ENCODE results near the gene LSAMP. TPM values are rescaled to one million over a fixed set of nuclear protein-coding genes. Genes with fewer than 3 reads are reported as not detected.

LSAMP gene
- total RNA-seq, 1 experiment from 2014 or later: 0.10 TPM

DNA sequence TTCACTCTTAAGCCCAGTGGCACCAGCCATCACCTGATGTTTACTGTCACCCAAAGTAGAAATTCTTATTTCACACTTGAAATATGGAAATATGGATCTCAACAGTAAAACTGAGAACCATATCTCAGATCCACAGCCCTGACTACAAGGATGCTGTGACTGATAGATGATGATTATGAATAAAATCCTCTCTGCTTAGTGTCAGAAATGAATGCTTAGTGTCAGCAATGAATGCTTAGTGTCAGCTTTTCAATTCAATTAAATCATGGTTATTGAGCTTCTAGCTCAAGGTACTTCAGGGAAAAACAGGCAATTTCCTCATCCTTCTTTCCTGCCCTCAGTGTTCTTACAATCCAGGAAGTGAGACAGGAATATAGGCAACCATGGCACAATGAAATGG is 392.3 kb downstream of the LSAMP start:
- no peak for DNase-seq (ENCODE audit: low spot score)

DNA sequence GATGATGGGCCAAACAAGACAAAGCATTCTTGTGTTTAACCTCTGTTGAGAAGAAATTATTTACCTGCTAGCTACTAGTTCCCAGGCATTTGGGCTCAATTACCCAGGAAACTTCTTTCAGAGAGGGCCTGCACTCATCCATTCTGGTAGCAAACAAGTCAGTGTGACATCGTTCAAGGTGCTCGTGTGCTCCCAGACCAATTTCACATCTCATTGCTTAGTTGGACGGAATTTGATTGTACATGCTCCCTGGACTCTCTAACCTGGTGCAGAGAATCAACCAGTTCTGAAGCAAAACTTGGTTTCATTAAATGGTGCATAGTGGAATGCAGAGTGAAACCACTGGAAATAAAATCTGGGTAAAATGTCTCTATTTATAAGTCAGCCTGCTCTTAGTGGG is 392.7 kb downstream of the LSAMP start:
- no peak for DNase-seq (ENCODE audit: low spot score)

- DNase-seq (ENCODE audit: low spot score): no peak
Observed at GRCh38 chr3:116051586-116051985, 393.7 kb downstream of the LSAMP start.

- DNase-seq (ENCODE audit: low spot score): no peak
Observed at GRCh38 chr3:116051040-116051439, 394.2 kb downstream of the LSAMP start.

GRCh38 chr3:116050311-116050915 is 394.9 kb downstream of the LSAMP start:
- no peak for DNase-seq (ENCODE audit: low spot score)

DNA sequence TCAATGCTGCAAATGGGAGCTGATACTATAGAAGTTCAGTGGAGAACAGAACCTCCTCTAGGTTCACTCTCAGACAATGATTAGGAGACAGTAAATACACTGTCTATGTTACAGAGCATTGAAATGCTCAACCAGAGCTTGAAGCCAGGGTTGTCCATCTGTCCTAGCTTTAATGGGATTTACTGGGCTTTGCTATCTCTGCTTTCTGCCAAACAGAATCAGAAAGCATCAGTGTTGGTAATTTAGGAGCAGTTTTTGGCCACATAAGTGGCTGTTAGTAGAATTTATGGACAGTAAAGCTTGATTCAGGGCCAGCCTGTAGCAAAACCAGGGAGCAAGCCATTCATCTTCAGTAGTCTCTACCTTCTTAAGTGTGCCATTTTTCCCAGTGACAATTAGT is 396.3 kb downstream of the LSAMP start:
- no peak for DNase-seq (ENCODE audit: low spot score)

DNA sequence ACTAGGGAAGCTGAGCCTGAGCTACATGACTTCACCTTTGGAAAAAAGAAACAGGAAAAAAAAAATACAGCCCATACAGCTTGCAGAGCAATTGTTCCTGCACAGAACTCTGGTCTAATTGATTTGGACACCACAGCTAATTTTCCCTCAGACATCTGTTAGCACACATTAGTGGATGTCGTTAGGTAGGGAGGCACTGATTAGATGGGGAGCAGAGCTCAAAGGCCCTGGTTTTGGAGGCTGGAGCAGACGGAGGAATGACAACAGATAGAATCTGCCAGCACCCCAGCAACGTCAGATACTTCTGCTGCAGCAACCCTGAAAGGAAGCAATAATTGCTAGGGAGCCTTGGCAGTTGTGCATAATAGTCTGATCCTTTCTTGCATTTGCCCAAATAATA is 398.9 kb downstream of the LSAMP start:
- DNase-seq (ENCODE audit: low spot score): no peak

DNA sequence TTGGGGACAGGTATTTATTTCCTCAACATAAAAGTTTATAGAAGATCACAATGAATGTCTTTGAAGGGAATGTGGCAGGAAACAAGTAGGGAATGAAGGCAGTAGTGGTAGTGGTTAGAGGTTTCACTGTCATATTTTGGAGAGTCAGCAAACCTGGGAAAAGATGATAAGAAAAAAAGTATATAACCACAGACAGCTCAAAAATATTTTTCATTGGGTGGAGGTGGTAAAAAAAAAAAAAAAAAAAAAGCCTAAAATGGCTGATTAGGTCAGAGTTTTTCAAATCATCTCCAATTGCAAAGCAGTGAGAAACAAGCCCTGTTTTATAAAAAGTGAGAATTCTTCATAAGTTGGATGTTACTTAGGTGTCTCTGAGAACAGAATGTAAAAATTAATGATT is 400.0 kb downstream of the LSAMP start:
- no peak for DNase-seq (ENCODE audit: low spot score)

DNA sequence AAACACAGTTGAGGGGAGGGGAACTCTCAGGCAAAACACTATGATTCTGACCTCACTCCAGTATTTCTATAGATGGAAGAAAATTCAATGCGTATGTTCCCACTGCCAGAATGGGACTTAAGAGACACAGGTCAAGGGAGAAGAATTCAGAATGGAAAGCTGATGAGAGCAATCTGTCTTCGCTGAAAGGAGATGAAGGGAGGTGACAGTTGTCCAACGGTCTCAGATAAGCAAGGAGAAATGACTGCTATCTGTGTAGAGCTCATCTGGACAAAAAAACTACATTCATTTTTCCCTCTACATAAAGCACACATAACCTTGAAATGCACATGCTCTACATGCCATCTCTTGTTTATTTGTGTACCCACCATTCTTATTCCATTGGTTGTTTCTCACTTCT is 405.1 kb downstream of the LSAMP start:
- no peak for DNase-seq (ENCODE audit: low spot score)

DNA sequence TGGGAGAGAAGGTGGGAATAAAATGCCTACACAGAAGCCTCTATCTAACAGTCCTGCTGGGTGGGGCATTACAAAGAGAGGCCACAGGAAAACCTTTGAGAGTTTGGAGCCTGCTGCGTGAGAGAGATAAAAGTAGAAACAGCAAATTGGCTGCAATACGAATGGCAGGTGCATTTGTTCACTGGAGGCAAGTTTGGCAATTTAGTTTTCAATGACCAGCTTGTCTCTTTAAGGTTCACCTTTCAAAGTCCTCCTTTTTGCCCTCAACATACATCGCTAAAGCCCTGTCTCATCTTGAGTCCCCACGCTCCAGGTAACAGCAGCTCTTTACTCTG is 405.7 kb downstream of the LSAMP start:
- DNase-seq (ENCODE audit: low spot score): no peak

- DNase-seq (ENCODE audit: low spot score): no peak
Observed at GRCh38 chr3:116038968-116039650, 406.2 kb downstream of the LSAMP start.

DNA sequence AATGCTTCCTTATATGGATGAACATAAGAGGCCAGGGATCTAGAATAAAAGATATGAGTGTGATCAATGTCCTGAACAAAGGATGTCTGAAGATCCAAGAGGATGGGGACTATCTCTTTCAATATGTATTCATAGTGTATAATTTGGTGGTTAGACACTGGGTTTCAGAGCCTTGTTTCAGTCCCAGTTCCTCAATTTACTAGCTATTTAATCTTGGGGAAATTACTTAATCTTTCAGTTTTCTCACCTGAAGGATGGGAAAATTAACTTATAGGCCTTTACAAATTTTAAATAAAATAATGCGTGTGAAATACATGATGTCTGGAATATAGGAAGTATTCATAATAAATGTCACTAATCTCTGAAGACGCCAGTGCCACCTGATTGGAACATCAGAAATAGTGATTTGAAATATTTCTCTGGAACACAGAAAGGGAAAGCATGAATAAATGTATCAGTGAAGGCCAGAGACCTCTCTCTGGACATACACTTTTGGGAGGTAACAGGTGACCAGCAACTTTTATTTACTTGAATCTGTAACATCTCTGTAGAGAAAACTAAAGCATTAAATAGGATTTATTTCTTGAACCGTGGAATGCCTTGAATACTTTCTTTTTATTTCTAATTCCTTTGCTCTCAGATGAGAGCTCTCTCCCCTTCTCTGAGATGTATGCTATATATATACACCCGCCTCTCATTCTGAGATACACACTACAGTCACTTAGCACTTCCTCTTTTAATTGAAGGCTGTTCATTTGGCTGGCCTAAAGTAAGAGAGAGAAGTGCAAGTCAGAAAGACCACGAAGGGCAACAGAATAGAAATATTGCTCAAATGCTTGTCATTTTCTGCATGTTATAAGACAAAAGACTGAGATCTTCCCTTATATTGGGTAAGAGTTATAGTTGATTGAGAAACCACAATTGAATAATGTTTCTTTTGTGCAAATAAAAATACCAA is 407.1 kb downstream of the LSAMP start:
- DNase-seq (ENCODE audit: low spot score): no peak

DNA sequence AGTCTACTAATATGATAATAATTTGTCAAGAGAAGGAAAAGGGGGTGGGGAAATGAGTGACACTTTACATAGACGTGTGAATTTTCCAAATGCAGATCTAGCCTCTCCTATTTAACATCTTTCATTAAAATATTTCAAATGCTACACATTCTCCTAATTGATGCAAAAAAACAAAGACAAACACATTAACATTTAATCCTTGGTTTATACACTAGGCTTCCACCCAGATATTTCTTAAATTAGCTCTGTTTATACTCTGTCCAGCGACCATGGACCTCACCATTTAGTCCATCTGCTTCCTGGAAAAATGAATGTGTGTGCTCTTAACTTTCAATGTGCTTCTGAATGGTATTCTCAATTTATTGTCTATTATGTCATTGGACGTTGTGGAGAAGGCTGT is 409.9 kb downstream of the LSAMP start:
- DNase-seq (ENCODE audit: low spot score): no peak

DNA sequence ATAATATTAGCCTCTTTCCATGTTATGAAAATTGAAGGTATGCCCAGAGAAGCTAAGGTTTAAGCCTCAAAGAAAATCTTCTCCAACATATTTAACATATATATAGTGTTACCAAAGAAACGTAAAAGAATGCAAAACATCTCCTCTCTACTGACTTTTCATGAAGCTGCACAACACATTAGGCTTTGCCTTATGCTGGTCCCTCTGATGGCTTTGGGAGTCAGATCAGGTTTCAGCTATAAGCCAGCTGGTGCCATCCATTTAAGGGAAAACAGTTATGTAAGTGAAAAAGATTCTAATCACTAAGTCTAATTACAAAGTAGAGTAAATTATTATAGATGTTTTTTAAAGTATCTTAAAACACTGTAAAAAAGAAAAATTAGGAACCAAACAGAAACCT is 410.5 kb downstream of the LSAMP start:
- DNase-seq (ENCODE audit: low spot score): no peak

- DNase-seq (ENCODE audit: low spot score): no peak
Observed at GRCh38 chr3:116034086-116034485, 411.2 kb downstream of the LSAMP start.

DNA sequence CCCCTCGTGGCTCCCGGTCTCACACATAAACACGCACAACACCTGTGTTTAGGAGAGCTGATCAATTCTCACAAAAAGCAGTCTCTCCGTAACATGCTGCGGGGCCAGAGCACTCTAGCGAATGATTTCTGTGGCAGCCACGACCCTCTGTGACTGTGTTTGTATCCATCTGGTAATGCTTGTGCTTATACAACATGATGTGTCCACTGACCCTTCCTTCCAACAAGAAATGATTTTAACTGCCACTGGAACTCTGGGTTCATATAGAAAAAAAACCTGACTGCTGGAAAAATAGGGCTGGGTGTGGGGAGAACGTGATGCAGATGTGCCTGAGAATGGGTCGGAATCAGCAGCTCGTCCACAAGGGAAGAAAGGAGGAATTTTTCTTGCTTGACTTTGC is 411.8 kb downstream of the LSAMP start:
- no peak for DNase-seq (ENCODE audit: low spot score)

DNA sequence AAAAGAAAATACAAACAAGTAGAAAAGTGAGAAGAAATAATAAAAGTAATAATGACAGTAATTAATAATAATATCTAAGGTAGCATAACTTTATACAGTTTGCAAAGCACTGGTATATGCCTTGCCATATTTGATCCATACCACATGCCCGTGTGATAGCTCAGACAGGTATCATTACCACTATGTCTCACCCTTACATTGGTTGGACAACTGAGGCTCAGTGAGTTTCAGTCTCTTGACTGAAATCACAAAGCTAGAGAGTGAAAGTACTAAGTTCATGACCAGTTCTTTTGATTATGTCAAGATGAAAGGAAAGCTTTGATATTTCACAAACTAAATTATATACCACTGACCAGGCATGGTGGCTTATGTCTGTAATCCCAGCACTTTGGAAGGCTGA is 413.1 kb downstream of the LSAMP start:
- DNase-seq (ENCODE audit: low spot score): no peak

- no peak for DNase-seq (ENCODE audit: low spot score)
Observed at GRCh38 chr3:116030131-116030850, 415.0 kb downstream of the LSAMP start.

DNA sequence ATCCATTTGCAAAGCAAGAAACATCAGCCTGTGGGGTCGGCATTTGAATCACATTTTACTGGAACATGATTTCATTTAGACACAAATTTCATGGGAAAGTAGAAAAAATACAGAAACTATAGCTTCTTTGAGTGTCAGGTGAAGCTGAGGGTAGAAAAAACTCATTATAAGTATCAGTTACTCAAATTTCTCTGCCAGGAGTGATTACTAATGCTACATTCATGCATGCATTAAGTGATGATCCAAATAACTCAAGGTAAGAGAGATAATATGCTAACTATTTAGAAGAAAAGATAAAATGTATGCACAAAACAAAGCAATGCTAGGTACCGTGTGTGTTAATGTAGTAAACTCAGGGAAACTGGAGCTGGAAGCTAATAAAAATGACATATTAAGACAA is 416.0 kb downstream of the LSAMP start:
- DNase-seq (ENCODE audit: low spot score): no peak

GRCh38 chr3:116028157-116028556 is 417.1 kb downstream of the LSAMP start:
- DNase-seq (ENCODE audit: low spot score): no peak

GRCh38 chr3:116020989-116021388 is 424.3 kb downstream of the LSAMP start:
- DNase-seq (ENCODE audit: low spot score): no peak

DNA sequence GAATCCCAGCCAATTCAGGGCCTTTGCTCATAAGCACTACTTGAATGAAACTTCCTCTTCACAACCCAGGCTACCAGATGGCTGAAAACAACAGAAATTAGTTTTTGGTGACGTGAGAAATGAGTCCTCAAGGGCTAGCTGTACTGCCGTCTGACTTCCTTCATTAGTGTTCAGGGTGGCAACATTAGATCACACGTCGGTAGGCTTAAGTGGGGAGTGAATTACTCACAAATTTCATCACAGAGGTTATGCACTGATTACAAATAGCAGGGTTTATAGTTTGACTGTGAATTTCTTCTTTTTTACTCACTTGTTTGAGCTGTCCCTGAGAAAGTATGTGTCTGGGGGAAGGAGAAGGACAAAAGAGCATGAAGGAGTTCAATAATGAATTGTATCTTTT is 424.8 kb downstream of the LSAMP start:
- DNase-seq (ENCODE audit: low spot score): no peak

Measured in A172 (cell line).